ENCODE measurements around the gene VAV1.
"Not testable (repeated sequence)": the region's sequence is repeated elsewhere in the genome, so short reads cannot be mapped to it uniquely, and the experiment has no call there.

VAV1 gene

GRCh38 chr19:6760606-6761005, 11.9 kb upstream of the VAV1 start:
- DNase-seq (ENCODE audit: low spot score): no peak

DNA sequence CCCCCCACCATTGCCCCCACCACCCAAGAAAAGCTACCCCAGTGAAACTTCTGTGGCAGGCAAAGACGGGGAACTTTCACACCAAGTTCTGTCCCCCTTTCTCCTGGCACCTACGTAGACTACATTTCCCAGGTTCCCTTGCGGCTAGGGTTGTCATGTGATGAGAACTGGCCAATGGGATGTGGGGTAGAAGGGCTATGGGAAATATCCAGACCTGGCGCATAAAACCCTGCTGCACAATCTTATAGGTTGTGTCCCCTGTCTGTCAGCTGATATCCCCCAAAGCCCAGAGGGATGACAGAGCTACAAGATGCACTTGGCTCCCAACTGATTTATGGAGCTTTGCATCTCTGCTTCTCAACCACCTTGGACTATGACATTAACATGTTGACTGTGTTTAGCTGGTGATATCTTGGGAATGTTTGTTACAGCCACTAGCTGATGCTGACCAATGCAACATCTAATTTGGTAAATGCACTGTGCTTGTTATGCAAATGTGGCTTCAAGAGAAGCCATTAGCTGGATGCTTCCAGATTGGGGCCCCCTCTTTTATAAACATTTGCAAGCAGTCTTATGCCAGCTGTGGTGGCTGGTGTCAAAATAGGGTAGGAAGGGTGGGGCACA, 11.3 kb upstream of the VAV1 start:
- DNase-seq (ENCODE audit: low spot score): no peak

- not testable (repeated sequence) for DNase-seq (ENCODE audit: low spot score)
These were observed 10.2 kb upstream of the VAV1 start for GRCh38 chr19:6762253-6762797.

DNA sequence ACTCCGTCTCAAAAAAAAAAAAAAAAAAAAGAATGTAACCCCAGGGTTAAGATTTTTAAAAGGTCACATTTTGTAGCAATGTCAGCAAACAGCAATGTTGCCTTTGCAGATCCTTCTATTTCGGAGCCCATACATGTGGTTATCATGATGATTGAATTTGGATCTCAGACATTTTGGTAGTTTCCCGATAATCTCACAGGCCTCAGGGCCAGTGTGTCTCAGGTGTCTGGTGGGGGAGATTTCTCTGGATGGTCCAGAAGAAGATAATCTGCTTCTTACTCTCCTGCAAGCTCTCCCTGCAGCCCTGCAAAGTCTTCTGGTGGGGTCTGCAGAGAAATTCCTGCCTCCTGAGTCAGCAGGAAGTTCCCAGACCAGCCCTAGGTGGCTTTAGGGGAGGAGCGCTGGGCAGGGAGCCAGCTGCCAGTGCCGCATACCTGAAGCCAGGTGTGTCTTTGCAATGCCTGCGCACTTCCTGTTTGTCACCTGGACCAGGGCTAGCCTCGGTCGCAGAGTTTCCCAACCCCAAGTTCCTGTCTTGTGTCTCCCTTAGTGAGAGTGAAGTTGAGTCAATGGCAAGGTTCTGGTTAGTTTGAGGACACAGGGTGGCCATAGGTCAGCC, 6.7 kb upstream of the VAV1 start:
- no peak for DNase-seq (ENCODE audit: low spot score)

DNA sequence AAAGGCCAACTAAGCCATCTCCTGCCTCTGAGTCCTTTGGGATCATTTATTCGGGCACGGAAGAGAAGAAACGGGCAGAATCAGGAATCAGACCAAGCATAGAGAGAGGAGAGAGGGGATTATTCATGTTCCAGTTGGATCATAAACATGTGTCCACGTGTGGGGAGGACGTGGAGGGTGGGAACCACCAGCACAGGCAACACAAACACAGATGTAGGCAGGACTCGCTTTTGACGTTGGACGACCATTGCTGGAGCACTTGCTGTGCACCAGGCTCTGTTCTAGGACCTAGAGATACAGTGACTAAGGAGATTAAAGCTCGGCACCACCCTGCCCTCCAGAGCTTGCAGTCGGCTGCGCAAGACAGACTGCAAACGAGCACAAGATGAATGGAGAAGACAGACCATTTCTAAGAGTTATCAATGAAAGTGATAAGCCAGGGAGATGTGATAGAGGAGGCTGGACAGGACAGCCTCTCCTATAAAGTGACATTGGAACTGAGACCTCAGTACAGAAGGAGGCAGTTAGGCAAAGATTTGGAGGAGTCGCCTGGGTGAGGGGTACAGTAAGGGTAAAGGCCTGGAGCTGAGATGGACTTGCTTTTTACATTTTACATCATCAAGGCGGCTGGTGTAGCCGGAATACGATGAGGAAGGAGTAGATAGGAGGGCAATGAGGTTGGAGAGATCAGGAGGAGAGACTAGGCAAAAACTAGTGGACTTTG, 6.0 kb upstream of the VAV1 start:
- DNase-seq (ENCODE audit: low spot score): no peak

GRCh38 chr19:6767081-6767356, 5.5 kb upstream of the VAV1 start:
- no peak for DNase-seq (ENCODE audit: low spot score)

- DNase-seq (ENCODE audit: low spot score): no peak
These were observed 4.9 kb upstream of the VAV1 start, which contains the start of gene SH2D3A for GRCh38 chr19:6767357-6768235. SH2D3A (minus strand) TSS chr19:6767435; CDS start chr19:6763748, 3,687 bp downstream.

GRCh38 chr19:6768236-6768785, 4.2 kb upstream of the VAV1 start:
- no peak for DNase-seq (ENCODE audit: low spot score)

GRCh38 chr19:6769006-6769619, 3.4 kb upstream of the VAV1 start:
- DNase-seq (ENCODE audit: low spot score): peak; percentile 65

DNA sequence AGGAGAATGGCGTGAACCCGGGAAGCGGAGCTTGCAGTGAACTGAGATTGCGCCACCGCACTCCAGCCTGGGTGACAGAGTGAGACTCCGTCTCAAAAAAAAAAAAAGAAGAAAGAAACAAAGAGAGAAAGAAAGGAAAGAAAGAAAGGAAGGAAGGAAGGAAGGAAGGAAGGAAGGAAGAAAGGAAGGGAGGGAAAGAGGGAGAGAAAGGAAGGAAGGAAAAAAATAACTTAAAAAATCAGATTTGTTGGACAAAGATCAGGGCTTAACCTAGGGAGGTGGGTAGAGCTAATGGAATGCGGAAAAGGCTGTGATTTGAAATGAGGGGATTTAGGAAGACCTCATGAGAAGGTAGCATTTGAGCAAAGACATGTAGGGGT, 870 bp upstream of the VAV1 start:
- DNase-seq (ENCODE audit: low spot score): not testable (repeated sequence)

DNA sequence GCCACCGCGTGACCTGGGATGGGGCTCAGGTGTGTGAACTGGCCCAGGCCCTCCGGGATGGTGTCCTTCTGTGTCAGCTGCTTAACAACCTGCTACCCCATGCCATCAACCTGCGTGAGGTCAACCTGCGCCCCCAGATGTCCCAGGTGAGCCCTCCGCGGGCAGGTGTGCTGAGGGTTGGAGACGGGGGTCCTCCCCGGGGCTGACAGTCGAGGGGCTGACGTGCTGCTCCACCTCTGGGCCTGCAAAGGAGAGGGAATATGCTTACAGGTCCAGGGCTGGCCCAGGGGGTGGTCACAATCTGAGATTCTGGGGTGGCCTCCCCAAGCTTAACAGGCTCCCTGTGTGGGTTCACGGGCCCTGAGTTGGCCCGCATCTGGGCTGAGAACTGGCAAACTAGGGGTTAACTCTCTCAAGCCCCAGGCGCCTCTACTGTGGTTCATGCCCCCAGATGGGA, 386 bp downstream of the VAV1 start:
- DNase-seq (ENCODE audit: low spot score): no peak

DNA sequence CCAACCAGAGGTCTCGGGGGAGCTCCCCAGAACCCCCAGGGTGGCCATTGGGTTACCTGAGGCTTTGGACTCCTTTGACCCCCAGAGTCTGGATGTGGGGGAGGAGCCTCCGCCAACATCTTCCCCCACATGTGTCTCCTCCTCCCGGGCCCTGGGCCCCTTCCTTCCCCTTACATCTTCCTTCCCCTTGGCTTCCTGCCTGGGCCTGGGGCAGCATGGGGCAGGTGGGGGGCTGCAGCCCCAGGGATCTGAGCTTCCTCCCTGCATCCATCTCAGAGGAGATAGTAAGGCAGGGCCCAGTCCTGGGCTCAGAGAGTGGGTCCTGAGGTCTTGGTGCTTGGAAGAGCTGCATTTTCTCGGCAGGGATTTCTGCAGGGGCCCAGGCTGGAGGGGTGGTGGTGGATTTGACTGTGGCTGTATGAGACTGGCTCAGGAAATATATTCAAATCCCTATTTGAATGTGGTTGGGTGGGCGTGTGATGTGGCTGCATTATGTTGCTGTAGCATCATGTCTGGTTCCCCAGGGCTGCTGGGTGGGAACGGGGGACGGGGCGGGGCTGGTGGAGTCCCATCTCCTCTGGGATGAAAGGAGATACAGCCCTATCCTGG, 919 bp downstream of the VAV1 start:
- DNase-seq (ENCODE audit: low spot score): no peak

DNA sequence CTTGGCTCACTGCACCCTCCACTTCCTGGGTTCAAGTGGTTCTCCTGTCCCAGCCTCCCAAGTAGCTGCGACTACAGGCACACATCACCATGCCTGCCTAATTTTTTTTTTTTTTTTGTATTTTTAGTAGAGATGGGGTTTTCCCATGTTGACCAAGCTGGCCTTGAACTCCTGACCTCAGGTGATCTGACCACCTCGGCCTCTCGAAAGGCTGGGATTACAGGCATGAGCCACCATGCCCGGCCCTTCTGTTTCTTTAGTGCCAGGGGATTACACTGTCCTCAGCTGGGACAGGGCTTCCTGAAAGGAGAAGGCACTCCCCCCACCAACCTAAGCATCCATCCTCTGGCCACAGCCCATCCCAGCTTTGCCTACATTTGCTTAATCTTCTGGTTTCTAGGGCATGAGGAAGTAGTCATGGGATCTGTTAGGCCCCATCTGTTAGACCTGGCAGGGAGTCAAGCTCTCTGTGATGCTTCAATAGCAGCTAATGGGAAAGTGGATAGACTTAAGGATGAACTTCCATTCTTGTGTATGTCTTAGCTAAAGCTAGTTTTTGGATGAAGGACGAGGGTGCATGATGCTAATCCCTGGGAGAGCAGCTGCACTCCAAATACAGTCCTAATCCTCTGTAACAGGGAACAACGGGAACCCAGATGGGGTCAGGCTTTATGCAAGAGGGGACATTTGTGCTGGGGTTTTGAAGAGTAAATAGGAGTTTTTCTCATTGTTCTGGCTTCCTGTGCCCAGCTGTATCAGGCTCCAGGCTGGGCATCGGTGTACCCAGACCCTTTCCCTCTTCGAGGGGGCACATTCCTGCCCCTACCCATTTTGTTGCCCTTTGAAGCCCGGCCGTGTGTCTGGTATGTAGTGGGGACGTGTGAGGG, 2.6 kb downstream of the VAV1 start:
- no peak for DNase-seq (ENCODE audit: low spot score)

DNA sequence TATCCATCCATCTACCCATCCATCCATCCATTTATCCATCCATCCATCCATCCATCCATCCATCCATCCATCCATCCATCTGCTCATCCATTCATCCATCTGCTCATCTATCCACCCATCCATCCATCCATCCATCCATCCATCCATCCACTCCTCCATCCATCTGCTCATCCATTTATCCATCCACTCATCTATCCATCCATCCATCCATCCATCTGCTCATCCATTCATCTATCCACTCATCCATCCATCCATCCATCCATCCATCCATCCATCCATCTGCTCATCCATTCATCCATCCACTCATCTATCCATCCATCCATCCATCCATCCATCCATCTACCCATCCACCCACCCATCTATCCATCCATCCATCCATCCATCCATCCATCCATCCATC, 3.5 kb downstream of the VAV1 start:
- not testable (repeated sequence) for DNase-seq (ENCODE audit: low spot score)

DNA sequence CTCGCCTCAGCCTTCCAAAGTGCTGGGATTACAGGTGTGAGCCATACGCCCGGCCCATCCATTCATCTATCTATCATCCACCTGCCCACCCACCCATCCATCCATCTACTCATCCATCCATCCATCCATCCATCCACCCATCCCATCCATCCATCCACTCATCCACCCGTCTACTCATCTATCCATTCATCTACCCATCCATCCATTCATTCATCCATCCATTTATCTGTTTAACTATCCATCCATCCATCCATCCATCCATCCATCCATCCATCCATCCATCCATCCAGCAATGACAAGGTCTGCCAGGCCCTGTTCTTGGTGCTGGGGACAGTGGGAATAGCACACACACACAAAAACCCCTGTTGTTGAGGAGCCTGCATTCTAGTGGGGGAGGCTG, 4.5 kb downstream of the VAV1 start:
- DNase-seq (ENCODE audit: low spot score): no peak

- DNase-seq (ENCODE audit: low spot score): no peak
These were observed 4.9 kb downstream of the VAV1 start for GRCh38 chr19:6777434-6777833.

GRCh38 chr19:6778386-6778785, 5.9 kb downstream of the VAV1 start:
- DNase-seq (ENCODE audit: low spot score): no peak

DNA sequence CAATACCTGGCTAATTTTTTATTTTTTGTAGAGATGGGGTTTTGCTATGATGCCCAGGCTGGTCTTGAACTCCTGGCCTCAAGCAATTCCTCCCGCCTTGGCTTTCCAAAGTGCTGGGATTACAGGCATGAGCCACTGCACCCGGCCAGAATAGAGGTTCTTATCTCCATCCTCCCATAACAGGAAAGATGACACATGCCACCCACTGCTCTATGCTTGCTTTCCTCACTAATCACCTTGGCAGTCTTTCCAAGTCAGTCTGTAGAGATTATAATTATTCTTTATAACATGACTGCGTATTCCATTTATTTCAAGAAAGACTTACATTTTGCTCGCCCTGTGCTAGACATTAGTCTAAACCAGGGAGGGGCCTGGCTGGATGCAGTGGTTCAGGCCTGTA, 6.7 kb downstream of the VAV1 start:
- DNase-seq (ENCODE audit: low spot score): no peak

DNA sequence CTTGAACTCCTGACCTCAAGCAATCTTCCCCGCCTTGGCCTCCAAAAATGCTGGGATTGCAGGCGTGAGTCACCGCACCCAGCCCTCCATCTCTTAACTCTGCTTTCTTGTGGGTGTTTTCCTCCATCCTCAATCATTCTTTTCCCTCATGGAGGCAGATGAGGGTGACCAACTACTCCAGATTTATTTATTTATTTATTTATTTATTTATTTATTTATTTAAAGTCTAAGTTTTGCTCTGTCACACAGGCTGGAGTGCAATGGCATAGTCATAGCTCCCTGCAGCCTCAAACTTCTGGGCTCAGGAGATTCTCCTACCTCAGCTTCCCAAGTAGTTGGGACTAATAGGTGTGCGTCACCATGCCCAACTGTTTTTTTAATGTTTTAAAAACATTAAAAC, 14.9 kb downstream of the VAV1 start:
- no peak for DNase-seq (ENCODE audit: low spot score)

DNA sequence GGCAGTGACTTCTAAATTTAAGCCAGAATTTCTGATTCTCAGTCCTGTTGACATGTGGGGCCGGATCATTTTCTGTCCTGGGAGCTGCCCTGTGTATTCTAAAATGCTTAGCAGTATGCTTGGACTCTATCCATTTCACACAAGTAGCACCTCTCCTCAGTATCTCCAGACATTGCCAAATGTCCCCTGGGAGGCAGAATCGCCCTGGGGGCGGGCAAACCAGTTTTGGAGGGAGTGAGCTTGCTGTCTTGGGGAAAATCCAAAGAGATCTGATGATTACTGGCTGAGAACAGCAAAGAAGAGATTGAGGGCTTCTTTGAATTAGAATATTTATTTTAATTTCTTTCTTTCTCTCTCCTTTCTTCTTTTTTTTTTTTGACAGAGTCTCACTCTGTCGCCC, 16.4 kb downstream of the VAV1 start:
- no peak for DNase-seq (ENCODE audit: low spot score)

Data from hepatic stellate cell (primary cell).